ENCODE measurements around the gene ATG2A.

The ATG2A gene

DNA sequence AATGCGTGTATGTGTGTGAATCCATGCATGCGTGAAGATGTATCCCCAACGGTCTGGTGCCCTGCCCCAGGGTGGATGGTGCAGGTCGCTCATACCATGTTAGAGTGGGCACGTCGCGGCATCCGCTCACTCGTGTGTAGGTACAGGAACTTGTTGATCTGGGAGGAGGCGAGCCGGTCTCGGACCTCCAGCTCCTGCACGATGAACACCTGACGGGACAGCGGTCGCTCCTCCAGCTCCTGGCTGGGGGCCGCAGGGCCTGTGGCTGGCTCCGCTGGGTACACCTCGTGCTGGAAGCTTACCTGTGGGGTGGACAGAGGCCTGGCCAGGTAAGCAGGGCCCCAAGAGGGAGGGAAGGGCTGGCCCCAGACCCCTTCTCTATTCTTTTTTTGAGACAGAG, 18.5 kb downstream of the ATG2A start:
- no peak overlapping the region for H3K4me3 ChIP-seq (ENCODE audit: low read depth, low read length)
- no peak for DNase-seq (ENCODE audit: low read depth)
- no peak for TF ChIP-seq MYC (IDR thresholded peaks at IDR 0.05; ENCODE audit: low read depth, low read length)
- TF ChIP-seq MAX (IDR thresholded peaks at IDR 0.05; ENCODE audit: low read depth, low read length), result no peak
- TF ChIP-seq, protein P1, sequence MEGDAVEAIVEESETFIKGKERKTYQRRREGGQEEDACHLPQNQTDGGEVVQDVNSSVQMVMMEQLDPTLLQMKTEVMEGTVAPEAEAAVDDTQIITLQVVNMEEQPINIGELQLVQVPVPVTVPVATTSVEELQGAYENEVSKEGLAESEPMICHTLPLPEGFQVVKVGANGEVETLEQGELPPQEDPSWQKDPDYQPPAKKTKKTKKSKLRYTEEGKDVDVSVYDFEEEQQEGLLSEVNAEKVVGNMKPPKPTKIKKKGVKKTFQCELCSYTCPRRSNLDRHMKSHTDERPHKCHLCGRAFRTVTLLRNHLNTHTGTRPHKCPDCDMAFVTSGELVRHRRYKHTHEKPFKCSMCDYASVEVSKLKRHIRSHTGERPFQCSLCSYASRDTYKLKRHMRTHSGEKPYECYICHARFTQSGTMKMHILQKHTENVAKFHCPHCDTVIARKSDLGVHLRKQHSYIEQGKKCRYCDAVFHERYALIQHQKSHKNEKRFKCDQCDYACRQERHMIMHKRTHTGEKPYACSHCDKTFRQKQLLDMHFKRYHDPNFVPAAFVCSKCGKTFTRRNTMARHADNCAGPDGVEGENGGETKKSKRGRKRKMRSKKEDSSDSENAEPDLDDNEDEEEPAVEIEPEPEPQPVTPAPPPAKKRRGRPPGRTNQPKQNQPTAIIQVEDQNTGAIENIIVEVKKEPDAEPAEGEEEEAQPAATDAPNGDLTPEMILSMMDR (IDR thresholded peaks at IDR 0.05; ENCODE audit: low read depth, low read length), result no peak
- TF ChIP-seq POLR2A (IDR thresholded peaks at IDR 0.05; ENCODE audit: extremely low read depth, insufficient read length), result no peak

GRCh38 chr11:64898076-64898445, 18.9 kb downstream of the ATG2A start:
- TF ChIP-seq POLR2A (IDR thresholded peaks at IDR 0.05; ENCODE audit: extremely low read depth, insufficient read length), result no peak
- TF ChIP-seq MAX (IDR thresholded peaks at IDR 0.05; ENCODE audit: low read depth, low read length), result no peak
- TF ChIP-seq, protein P1 (IDR thresholded peaks at IDR 0.05; ENCODE audit: low read depth, low read length), result no peak
- TF ChIP-seq MYC (IDR thresholded peaks at IDR 0.05; ENCODE audit: low read depth, low read length), result no peak
- H3K4me3 ChIP-seq (ENCODE audit: low read depth, low read length), result no peak overlapping the region
- no peak for DNase-seq (ENCODE audit: low read depth)

GRCh38 chr11:64897381-64898075, 19.5 kb downstream of the ATG2A start:
- no peak overlapping the region for H3K4me3 ChIP-seq (ENCODE audit: low read depth, low read length)
- no peak for DNase-seq (ENCODE audit: low read depth)
- TF ChIP-seq MYC (IDR thresholded peaks at IDR 0.05; ENCODE audit: low read depth, low read length) (no peak), POLR2A (IDR thresholded peaks at IDR 0.05; ENCODE audit: extremely low read depth, insufficient read length) (no peak), MAX (IDR thresholded peaks at IDR 0.05; ENCODE audit: low read depth, low read length) (no peak)
- TF ChIP-seq, protein P1 (IDR thresholded peaks at IDR 0.05; ENCODE audit: low read depth, low read length), result no peak

DNA sequence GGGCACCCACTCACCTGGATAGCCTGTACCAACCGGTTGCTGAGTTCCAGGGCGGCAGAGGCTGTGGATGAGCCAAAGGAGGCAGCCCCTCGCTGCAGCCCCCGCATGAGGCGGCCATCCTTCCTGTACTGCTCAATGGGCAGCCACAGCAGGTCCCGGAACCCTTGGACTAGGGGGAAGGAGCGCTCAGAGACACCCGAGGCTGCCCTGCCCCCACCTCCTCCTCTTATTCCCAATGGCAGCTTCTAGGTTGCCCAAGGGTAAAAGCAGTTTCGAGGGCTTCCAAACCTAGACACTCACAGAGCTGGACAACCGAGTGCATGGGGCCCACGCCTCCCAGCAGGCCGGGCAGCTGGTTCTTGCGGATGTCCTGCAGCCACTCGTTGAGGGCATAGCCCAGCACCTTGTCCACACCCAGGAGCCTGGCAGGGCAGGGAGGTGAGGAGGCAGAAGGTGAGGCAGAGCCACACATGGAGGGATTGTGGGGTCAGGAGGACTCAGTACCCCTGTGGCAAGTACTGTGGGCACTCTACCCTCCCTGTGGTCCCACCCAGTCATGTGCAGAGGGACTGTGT, 20.5 kb downstream of the ATG2A start:
- no peak for TF ChIP-seq MAX (IDR thresholded peaks at IDR 0.05; ENCODE audit: low read depth, low read length)
- TF ChIP-seq POLR2A (IDR thresholded peaks at IDR 0.05; ENCODE audit: extremely low read depth, insufficient read length), result no peak
- TF ChIP-seq, protein P1 (IDR thresholded peaks at IDR 0.05; ENCODE audit: low read depth, low read length), result no peak
- no peak for TF ChIP-seq MYC (IDR thresholded peaks at IDR 0.05; ENCODE audit: low read depth, low read length)
- no peak for DNase-seq (ENCODE audit: low read depth)
- no peak overlapping the region for H3K4me3 ChIP-seq (ENCODE audit: low read depth, low read length)

DNA sequence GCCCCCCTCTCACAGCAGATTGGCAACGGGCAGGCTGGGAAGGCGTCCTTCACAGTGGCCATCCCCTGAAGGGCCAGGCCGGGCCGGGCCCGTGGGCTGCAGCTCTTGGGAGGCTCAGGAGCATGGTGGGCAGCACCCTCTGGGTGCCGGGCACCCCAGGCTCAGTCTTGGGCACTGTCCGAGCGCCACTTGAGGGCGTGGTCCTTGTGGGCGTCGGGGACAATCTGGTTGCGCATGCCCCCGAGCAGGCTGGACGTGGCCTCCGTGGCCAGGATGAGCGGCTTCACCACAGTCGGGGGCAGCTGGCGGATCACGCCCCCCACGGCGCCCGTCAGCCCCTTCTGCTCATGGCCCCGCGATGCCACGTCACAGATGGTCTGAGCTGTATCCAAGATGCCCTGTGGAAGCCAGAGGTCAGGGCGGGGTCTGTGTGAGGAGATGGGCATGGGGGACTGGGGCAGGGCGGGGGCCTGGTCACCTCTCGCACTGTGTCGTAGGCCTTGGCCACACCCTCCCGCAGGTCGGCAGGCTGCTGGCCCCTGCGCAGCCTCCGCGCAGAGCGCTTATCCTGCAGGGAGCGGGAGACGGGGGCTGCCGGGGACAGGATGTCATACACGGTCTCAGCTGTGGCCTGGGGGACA, 22.1 kb downstream of the ATG2A start:
- DNase-seq (ENCODE audit: low read depth), result no peak
- H3K4me3 ChIP-seq (ENCODE audit: low read depth, low read length), result no peak overlapping the region
- TF ChIP-seq, protein P1 (IDR thresholded peaks at IDR 0.05; ENCODE audit: low read depth, low read length), result no peak
- no peak for TF ChIP-seq MAX (IDR thresholded peaks at IDR 0.05; ENCODE audit: low read depth, low read length)
- TF ChIP-seq POLR2A (IDR thresholded peaks at IDR 0.05; ENCODE audit: extremely low read depth, insufficient read length), result no peak
- no peak for TF ChIP-seq MYC (IDR thresholded peaks at IDR 0.05; ENCODE audit: low read depth, low read length)
